Gastroesophageal sphincter (tissue), 4 donors: ENCODE results near the gene NDUFA7. TPM values are rescaled to one million over a fixed set of nuclear protein-coding genes. Genes with fewer than 3 reads are reported as not detected.

Source experiments
- ATAC-seq: fragments of 150-250 bp; one replicate; pipeline ENCODE4 v1.9.1; 2016; ENCODE audit warnings: mild to moderate bottlenecking, moderate library complexity
- H3K27ac ChIP-seq, 4 donors: fragments of 200-600 bp; sonication (generic) in 3 of 4; 1 replicate in 3 of 4; 2 replicates in 1 of 4; pipeline ENCODE4 v1.5.1; 2016 to 2019
- H3K27me3 ChIP-seq: fragments of 200-600 bp; sonication (generic); one replicate; pipeline ENCODE4 v1.5.1; 2019
- H3K36me3 ChIP-seq, 2 donors: fragments of 200-600 bp; sonication (generic); one replicate each; pipeline ENCODE4 v1.5.1; 2019; ENCODE audit warnings: control low read depth in 1 of 2
- H3K4me1 ChIP-seq, 3 donors: fragments of 200-600 bp; sonication (generic); 1 replicate in 2 of 3; 2 replicates in 1 of 3; pipeline ENCODE4 v1.5.1; 2016 to 2019; ENCODE audit warnings: control low read depth in 2 of 3
- H3K4me3 ChIP-seq, 2 donors: fragments of 200-600 bp; sonication (generic); one replicate each; pipeline ENCODE4 v1.5.1; 2019; ENCODE audit warnings: mild to moderate bottlenecking in 1 of 2, moderate library complexity in 1 of 2
- H3K9me3 ChIP-seq, 3 donors: fragments of 200-600 bp; sonication (generic); one replicate each; pipeline ENCODE4 v1.5.1; 2017 to 2019; ENCODE audit warnings: control low read depth in 2 of 3
- CTCF ChIP-seq, 4 experiments: fragments of 200-600 bp in 2 of 4; fragments of 450-650 bp in 2 of 4; sonication (generic) in 1 of 4; IDR thresholded peaks; one replicate each; pipeline ENCODE4 v1.5.1; 2017 to 2019; ENCODE audit warnings: antibody characterized with exemption in 4 of 4, mild to moderate bottlenecking in 2 of 4, moderate library complexity in 2 of 4
- EP300 ChIP-seq: sonication (generic); formaldehyde crosslinking; IDR thresholded peaks from one replicate; pipeline ENCODE4 v1.6.1; 2017; ENCODE audit warnings: antibody characterized with exemption, mild to moderate bottlenecking
- POLR2A ChIP-seq, 2 donors: fragments of 450-650 bp; IDR thresholded peaks; one replicate each; pipeline ENCODE4 v1.6.1; 2017; ENCODE audit warnings: antibody characterized with exemption in 2 of 2, mild to moderate bottlenecking in 2 of 2, moderate library complexity in 1 of 2
- POLR2AphosphoS5 ChIP-seq: sonication (generic); formaldehyde crosslinking; IDR thresholded peaks from one replicate; pipeline ENCODE4 v1.6.1; 2017; ENCODE audit warnings: antibody characterized with exemption
- WGBS, 2 donors: methylation state at CpG; one replicate each; pipeline ENCODE4 v1.1.5; 2018; ENCODE audit warnings: low coverage in 1 of 2; 5-methylcytosine and 5-hydroxymethylcytosine counted together
- total RNA-seq, 4 donors: library from RNA; depleted of rRNA; stranded (reverse); fragments of >200 nt; gene quantifications; one replicate each; pipeline ENCODE4 v1.1.0, GENCODE V29; 2016

Gene NDUFA7
- 10 to 100 TPM; 14.5 to 48.3 (median 32.3) TPM for total RNA-seq

DNA sequence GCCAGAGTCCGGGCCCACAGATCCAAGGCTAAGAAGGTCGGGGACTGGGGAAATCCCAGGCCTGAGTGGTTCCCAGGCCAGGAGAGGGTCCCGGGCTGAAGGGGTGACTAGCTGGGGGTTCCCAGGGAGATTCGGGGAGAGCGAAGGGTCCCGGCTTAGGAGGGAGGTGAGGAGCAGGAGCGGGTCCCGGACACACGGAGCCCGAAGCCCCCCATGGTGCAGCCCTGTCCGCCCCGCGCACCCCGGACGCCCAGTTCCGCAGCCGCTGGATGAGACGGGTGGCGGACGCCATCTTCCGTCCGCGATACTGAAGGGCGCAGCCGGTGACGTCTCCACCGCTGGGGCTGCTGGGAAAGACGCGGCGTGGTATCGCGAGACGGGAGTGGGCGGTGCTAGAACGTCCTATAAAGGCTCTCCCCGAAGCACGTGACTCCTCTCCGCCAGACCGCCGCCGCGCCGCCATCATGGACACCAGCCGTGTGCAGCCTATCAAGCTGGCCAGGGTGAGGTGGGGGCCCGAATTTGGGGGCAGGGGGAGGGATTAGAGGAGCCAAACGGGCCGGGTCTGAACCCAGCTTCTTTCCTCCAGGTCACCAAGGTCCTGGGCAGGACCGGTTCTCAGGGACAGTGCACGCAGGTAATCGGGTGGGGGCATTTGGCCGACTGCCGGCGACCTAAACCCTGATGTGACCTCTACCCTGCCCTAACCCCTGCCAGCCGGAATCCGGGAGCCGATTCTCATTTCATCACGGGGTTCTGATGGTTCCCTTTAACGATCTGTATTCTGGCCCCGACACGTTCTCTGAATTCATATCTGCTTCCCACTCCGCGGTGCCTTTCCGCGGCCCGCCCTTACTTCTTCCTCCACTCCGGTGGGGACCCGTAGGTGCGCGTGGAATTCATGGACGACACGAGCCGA lies at the start of gene NDUFA7, which contains the start of gene RPS28:
Gene NDUFA7, minus strand, starts transcription at position 309 of the 919 bp plus-strand sequence. Its CDS starts 17 bp downstream, at position 292.
Gene RPS28, plus strand, starts transcription at position 430 of the 919 bp plus-strand sequence. Its CDS starts 35 bp downstream, at position 465.
- Histone ChIP-seq H3K4me3 (peak within 1 kb of the TSS; percentile 81 to 82), H3K4me1 (peaks cover 0 to 52% (median 27%) of the 10 kb centered on the region in 3 donors), H3K36me3 (peaks cover 0 to 43% of the 10 kb centered on the region in 2 donors), H3K27ac (peak within 1 kb of the TSS; percentile 90 to 99 (median 95)), H3K9me3 (no peaks in the 10 kb centered on the region), H3K27me3 (no peaks in the 10 kb centered on the region)
- ATAC-seq = peak; percentile 95
- TF ChIP-seq POLR2A (IDR thresholded peaks at IDR 0.05) (peak; percentile 92), CTCF (IDR thresholded peaks at IDR 0.05) (peak in 3 of 4 experiments; percentile 14 to 62 (median 21)), POLR2AphosphoS5 (peak; percentile 97), EP300 (no peak)
- WGBS, 2 donors = 0% methylated on average over 6 to 15 of the region's 72 CpGs

GRCh38 chr19:8370176-8371010 lies 49.2 kb upstream of the NDUFA7 start:
- peaks cover 0 to 20% of the 10 kb centered on the region in 2 donors for H3K36me3 ChIP-seq
- no peaks in the 10 kb centered on the region for H3K27me3 ChIP-seq
- peak overlapping the region in 1 of 4 donors; percentile 47 for H3K27ac ChIP-seq
- no peak for ATAC-seq
- no peaks in the 10 kb centered on the region for H3K9me3 ChIP-seq
- H3K4me3 ChIP-seq = no peak overlapping the region
- TF ChIP-seq POLR2A (IDR thresholded peaks at IDR 0.05) = no peak
- no peak for TF ChIP-seq EP300
- TF ChIP-seq CTCF (IDR thresholded peaks at IDR 0.05) = no peak
- TF ChIP-seq POLR2AphosphoS5 = no peak
- H3K4me1 ChIP-seq = peaks cover 0 to 41% (median 22%) of the 10 kb centered on the region in 3 donors
- 74 to 82% methylated on average over 5 to 7 of the region's 19 CpGs for WGBS, 2 donors

GRCh38 chr19:8367327-8368001 lies 46.3 kb upstream of the NDUFA7 start:
- no peaks in the 10 kb centered on the region for H3K9me3 ChIP-seq
- H3K4me1 ChIP-seq = peaks cover 0 to 58% (median 25%) of the 10 kb centered on the region in 3 donors
- TF ChIP-seq POLR2A (IDR thresholded peaks at IDR 0.05) = no peak
- TF ChIP-seq POLR2AphosphoS5 = peak; percentile 87
- WGBS, 2 donors = 8 to 22% methylated on average over 10 to 14 of the region's 23 CpGs
- H3K27ac ChIP-seq = peak overlapping the region in 2 of 4 donors; percentile 67 to 83
- H3K36me3 ChIP-seq = peaks cover 0 to 7% of the 10 kb centered on the region in 2 donors
- peak overlapping the region in 1 of 2 donors; percentile 26 for H3K4me3 ChIP-seq
- peak; percentile 69 for ATAC-seq
- H3K27me3 ChIP-seq = no peaks in the 10 kb centered on the region

DNA sequence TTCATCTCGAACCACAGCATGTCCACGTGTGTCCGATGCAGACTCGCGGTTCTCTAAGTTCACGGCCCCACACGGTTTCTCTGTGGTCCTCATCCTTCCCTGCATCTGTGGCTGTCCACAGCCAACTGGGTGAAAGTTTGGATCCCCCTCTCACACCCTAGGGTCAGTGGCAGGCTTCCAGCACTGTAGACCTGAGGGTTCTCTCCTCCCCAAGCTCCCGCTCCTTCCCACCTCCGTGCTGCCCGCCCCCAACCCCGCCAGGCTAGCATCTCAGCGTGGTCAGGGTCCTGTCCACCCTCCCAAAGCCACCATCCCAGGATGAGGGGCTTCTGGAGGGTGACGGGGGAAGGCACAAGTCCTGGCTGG lies 45.8 kb upstream of the NDUFA7 start:
- Histone ChIP-seq H3K27me3 (no peaks in the 10 kb centered on the region), H3K4me3 (peak overlapping the region in 1 of 2 donors; percentile 26), H3K4me1 (peaks cover 0 to 64% (median 28%) of the 10 kb centered on the region in 3 donors), H3K36me3 (peaks cover 0 to 7% of the 10 kb centered on the region in 2 donors), H3K9me3 (no peaks in the 10 kb centered on the region), H3K27ac (peak overlapping the region in 2 of 4 donors; percentile 67 to 83)
- ATAC-seq = peak; percentile 1
- 85% methylated on average over 5 of the region's 13 CpGs; no CpG with 5 or more reads in 1 of the 2 donors for WGBS, 2 donors
- TF ChIP-seq POLR2AphosphoS5 = no peak
- TF ChIP-seq CTCF (IDR thresholded peaks at IDR 0.05) = no peak
- TF ChIP-seq EP300 = no peak
